Measurements from ENCODE around the gene ATG10. TPM values are rescaled to one million over a fixed set of nuclear protein-coding genes. Genes with fewer than 3 reads are reported as not detected.
"Not testable (repeated sequence)": the region's sequence is repeated elsewhere in the genome, so short reads cannot be mapped to it uniquely, and the experiment has no call there.

ATG10 gene
- total RNA-seq, 2 donors from 2014 or later: 4.5 to 7.3 TPM

DNA sequence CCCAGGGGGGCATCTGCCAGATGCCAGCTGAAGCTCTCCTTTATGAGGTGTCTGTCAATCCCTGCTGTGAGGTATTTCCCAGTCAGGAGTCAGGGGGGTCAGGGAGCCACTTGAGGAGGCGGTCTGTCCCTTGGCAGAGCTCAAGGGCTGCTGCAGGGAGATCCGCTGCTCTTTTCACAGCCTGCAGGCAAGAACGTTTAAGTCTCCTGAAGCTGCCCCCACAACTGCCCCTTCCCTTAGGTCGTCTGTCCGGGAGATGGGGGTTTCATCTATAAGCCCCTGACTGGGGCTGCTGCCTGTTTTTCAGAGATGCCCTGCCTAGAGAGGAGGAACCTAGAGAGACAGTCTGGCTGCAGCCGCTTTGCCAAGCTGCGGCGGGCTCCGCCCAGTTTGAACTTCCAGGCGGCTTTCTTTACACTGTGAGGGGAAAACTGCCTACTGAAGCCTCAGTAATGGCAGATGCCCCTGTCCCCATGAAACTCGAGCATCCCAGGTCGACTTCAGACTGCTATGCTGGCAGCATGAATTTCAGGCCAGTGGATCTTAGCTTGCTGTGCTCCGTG lies 158.0 kb downstream of the ATG10 start:
- H3K36me3 Mint-ChIP-seq: peaks cover 29 to 50% of the 10 kb centered on the region in 2 donors
- DNase-seq (ENCODE audit: low spot score in 2 of 2) (no peak), ATAC-seq (no peak)
- H3K9me3 Mint-ChIP-seq: peaks cover 16 to 35% of the 10 kb centered on the region in 2 donors
- no peak overlapping the region for H3K27ac Mint-ChIP-seq

DNA sequence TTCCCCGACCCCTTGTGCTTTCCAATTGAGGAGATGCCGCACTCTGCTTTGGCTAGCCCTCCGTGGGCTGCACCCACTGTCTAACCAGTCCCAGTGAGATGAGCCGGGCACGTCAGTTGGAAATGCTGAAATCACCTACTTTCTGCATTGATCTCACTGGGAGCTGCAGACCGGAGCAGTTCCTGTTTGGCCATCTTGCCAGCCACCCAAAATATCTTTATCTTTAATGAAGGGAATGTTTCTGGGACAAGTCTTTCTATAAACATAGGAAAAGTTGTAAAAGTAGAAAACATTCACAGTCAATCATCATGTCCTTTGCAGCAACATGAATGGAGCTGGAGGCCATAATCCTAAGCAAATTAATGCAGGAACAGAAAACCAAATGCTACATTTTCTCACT lies 158.8 kb downstream of the ATG10 start:
- no peak for ATAC-seq
- H3K9me3 Mint-ChIP-seq: peaks cover 22 to 42% of the 10 kb centered on the region in 2 donors
- peaks cover 31 to 58% of the 10 kb centered on the region in 2 donors for H3K36me3 Mint-ChIP-seq
- H3K27ac Mint-ChIP-seq: no peak overlapping the region
- DNase-seq (ENCODE audit: low spot score in 2 of 2): no peak

DNA sequence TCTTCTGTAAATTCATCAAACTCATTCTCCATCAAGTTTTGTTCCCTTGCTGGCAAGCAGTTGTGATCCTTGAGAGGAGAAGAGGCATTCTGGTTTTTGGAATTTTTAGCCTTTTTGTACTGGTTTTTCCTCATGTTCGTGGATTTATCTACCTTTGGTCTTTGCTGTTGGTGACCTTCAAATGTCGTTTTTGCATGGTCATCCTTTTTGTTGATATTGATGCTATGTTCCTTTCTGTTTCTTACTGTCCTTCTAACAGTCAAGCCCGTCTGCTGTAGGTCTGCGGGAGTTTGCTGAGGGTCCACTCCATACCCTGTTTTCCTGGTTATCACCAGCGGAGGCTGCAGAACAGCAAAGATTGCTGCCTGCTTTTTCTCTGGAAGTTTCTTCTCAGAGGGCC lies 165.4 kb downstream of the ATG10 start:
- H3K36me3 Mint-ChIP-seq: peaks cover 37 to 39% of the 10 kb centered on the region in 2 donors
- peaks cover 19 to 31% of the 10 kb centered on the region in 2 donors for H3K9me3 Mint-ChIP-seq

DNA sequence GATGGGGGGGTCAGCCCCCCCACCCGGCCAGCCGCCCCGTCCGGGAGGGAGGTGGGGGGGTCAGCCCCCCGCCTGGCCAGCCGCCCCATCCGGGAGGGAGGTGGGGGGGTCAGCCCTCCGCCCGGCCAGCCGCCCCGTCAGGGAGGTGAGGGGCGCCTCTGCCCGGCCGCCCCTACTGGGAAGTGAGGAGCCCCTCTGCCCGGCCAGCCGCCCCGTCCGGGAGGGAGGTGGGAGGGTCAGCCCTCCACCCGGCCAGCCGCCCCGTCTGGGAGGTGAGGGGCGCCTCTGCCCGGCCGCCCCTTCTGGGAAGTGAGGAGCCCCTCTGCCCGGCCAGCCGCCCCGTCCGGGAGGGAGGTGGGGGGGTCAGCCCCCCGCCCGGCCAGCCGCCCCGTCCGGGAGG lies 168.0 kb downstream of the ATG10 start:
- not testable (repeated sequence) for DNase-seq (ENCODE audit: low spot score in 2 of 2); ATAC-seq; H3K27ac Mint-ChIP-seq
- H3K9me3 Mint-ChIP-seq: peaks cover 18 to 27% of the 10 kb centered on the region in 2 donors
- H3K36me3 Mint-ChIP-seq: peaks cover 24 to 25% of the 10 kb centered on the region in 2 donors

More for the DNA sequence above, 165.4 kb downstream of the ATG10 start:
- ATAC-seq: no peak
- H3K27ac Mint-ChIP-seq: no peak overlapping the region
- DNase-seq (ENCODE audit: low spot score in 2 of 2): no peak

DNA sequence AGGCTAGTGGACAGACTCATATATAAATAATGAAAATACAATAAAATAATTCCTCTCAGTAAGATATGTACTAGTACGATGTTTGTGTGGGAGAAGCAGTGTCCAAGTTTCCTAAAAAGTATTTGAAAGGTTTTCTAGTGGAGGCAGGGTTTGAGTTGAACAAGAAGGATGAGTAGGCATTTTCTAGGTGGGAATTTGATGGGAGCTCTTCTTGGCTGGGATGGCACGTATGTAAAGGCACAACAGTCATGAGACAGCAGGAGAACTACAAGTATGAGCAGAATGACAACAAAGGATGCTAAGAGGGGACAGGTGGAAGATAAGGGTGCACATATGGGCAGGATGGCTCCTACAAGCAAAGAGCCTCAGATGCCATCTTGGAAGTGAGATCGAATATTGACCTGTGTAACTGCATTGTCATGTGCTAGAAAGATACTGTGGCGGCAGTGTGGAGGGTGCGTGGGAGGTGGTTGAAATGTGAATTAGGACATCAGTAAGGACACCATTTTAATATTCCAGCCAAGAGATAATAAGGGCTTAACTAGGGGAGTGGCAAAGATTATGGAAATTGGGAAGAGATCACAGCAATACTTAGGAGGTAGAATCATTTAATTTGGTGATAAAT lies 170.5 kb downstream of the ATG10 start:
- H3K27ac Mint-ChIP-seq: no peak overlapping the region
- DNase-seq (ENCODE audit: low spot score in 2 of 2) (no peak), ATAC-seq (no peak)
- peaks cover 7% of the 10 kb centered on the region in 2 donors for H3K9me3 Mint-ChIP-seq
- peaks cover 2 to 3% of the 10 kb centered on the region in 2 donors for H3K36me3 Mint-ChIP-seq

DNA sequence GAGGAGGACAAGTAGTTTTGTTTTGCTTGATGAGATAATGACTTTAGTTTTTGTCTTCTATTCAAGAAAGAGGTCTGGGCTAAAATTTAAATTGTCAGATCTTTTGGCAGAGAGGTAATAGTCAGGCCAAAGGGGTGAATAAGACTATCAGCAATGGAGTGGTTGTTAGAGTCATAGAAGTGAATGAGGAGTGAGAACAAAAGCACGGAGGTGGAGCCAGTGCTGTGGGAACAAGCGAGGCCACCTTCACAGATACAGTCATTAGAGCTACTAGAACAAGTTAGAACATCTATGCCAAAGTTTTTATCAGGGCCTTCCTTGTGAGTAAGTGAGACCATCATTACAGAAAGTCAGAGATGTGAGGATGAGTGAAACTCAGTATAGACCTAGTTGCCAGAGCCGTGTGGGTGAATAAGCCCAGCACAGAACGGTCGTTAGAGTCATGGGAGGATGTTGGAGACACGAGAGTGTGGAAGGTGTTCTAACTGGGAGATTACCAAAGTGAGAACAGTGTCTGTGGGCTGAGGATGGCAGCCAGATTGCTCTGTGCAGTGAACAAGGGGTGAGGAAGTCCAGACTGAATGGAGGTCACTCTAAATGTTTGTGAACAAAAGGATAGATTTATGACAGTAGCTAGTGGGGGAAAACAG lies 171.2 kb downstream of the ATG10 start:
- Mint-ChIP-seq H3K27ac (no peak overlapping the region), H3K36me3 (no peaks in the 10 kb centered on the region), H3K9me3 (peaks cover 6 to 7% of the 10 kb centered on the region in 2 donors)
- ATAC-seq: no peak
- DNase-seq (ENCODE audit: low spot score in 2 of 2): no peak

DNA sequence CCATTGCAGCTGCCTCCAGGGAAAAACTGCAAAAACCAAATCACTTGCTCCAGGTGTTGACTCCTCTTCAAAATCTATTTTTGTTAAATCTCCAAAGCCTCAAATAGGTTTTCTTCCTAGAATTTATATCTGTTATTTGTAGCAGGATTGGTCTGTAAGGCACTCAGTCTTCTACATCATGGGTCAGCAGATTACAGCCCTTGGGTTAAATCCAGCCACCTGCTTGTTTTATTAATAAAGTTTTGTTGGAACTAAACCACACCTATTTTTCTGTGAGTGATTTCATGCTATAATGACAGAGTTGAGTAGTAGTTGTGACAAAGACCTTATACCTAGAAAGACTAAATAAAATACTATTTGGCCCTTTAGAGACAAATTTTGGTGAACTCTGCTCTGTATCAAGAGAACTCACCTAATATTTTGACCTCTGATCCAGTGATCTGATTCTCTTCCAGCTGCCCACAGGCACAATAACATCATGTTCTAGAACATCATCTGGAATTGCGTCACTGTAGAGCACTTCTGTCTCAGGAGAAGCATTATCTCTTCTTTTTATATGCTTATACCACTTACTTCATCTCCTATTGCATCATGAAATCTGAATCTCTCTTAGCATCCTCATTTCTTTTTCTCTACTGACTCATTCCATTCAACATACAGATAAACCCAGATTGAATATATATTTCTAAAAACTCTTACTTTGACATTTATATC lies 176.2 kb downstream of the ATG10 start:
- no peak overlapping the region for H3K27ac Mint-ChIP-seq
- ATAC-seq: no peak
- peaks cover 0 to 4% of the 10 kb centered on the region in 2 donors for H3K9me3 Mint-ChIP-seq

DNA sequence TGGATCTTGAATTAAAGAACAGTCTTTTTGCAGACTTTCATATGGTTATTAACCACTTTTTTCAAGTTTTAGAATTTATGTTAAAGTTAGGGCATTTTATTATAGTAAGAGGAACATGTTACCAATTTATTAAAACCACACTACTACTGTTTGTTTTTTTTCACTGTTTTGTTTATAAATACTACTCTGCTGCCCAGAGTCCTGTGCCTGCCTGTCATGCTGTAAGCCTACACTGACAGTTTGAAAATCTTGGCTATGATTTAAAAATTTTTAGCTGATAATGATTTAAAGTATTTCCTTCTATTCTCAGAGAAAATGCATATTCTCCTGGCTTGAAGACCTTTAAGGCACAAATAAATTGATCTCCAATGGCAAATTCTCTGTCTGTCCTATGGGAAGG lies 177.6 kb downstream of the ATG10 start:
- H3K9me3 Mint-ChIP-seq: no peaks in the 10 kb centered on the region
- no peak overlapping the region for H3K27ac Mint-ChIP-seq
- no peak for DNase-seq (ENCODE audit: low spot score in 2 of 2)
- no peak for ATAC-seq
- H3K36me3 Mint-ChIP-seq: no peaks in the 10 kb centered on the region

More for the DNA sequence above, 176.2 kb downstream of the ATG10 start:
- no peak for DNase-seq (ENCODE audit: low spot score in 2 of 2)
- H3K36me3 Mint-ChIP-seq: no peaks in the 10 kb centered on the region

DNA sequence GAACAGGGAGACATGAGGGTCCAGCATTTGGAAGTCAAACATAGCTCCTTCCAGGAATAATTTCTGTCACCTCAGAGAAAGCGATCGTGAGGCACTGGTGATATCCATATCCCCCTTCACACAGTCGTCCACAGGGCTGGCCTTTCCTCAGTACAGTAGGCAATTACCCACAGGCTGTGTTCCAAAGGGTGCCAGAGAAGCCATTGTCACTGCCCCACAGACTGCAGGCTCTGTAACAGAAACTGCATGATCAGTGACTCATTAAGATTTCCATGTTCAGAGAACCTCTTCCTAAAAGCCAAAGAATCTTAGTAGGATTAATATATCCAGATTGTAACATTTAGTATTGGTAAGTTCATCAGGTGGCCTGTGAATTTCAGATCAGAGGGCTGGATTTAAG lies 178.7 kb downstream of the ATG10 start:
- Mint-ChIP-seq H3K27ac (no peak overlapping the region), H3K9me3 (no peaks in the 10 kb centered on the region), H3K36me3 (no peaks in the 10 kb centered on the region)

DNA sequence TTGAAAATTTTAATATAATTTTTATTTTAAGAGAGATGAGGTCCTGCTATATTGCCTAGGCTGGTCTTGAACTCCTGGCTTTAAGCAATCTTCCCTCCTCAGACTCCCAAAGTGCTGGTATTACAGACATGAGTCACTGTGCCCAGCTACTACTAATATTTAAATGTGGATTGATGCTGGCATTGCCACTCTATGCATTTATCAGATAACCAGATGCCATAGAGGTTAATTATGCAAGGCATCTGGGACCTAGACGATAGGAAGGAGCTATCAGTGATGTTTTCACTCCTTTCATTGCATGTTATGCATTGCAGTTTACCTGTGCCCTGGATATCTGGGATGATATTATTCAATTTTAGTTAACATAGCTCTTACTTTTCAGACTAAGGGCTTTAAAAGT lies 179.4 kb downstream of the ATG10 start:
- Mint-ChIP-seq H3K36me3 (no peaks in the 10 kb centered on the region), H3K27ac (no peak overlapping the region), H3K9me3 (no peaks in the 10 kb centered on the region)
- no peak for DNase-seq (ENCODE audit: low spot score in 2 of 2)
- no peak for ATAC-seq

More for the DNA sequence above, 178.7 kb downstream of the ATG10 start:
- ATAC-seq: no peak
- DNase-seq (ENCODE audit: low spot score in 2 of 2): no peak

DNA sequence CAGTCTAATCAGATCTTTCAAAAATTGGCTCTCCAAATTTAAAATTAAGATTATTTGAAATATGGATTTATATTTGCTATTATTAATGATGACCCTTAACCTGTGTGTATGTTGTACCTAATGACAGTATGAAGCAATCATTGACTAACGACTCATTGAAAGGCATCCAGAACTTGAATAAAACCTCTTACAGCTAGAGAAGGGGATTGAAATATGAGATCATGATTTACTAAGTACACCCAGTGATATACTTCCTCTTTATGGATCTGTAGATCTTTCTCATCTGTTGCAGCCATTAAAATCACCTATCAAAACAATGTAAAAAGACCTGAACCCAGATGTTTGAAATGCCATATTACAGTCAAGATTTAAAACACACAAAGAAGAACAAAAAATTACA lies 179.8 kb downstream of the ATG10 start:
- DNase-seq (ENCODE audit: low spot score in 2 of 2) (no peak), ATAC-seq (no peak)
- H3K9me3 Mint-ChIP-seq: no peaks in the 10 kb centered on the region
- H3K27ac Mint-ChIP-seq: no peak overlapping the region
- no peaks in the 10 kb centered on the region for H3K36me3 Mint-ChIP-seq

DNA sequence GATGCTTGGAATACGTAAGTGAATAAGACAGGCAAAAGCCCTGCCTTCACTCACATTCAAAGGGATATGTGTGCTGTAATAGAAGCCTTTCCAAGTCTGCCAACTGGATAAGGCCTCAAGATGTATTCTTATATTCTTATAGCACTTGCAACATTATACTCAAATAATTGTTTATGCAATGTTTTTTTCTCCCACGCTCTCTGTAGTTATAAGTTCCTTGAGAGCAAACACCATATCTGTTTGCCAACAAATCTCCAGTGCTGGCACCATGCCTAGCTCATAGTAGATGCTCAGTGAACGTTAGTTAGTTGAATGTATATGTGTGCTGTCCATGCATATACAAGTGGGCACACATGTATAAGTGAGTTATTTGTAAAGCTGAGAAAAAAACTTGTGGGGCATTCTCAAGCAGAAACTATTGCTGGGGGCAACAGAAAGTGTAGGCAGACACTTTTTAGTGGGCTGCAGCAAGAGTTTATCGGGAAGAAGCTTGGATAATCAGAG lies 181.2 kb downstream of the ATG10 start:
- no peaks in the 10 kb centered on the region for H3K36me3 Mint-ChIP-seq
- ATAC-seq: no peak
- no peak for DNase-seq (ENCODE audit: low spot score in 2 of 2)
- H3K9me3 Mint-ChIP-seq: no peaks in the 10 kb centered on the region
- H3K27ac Mint-ChIP-seq: no peak overlapping the region

DNA sequence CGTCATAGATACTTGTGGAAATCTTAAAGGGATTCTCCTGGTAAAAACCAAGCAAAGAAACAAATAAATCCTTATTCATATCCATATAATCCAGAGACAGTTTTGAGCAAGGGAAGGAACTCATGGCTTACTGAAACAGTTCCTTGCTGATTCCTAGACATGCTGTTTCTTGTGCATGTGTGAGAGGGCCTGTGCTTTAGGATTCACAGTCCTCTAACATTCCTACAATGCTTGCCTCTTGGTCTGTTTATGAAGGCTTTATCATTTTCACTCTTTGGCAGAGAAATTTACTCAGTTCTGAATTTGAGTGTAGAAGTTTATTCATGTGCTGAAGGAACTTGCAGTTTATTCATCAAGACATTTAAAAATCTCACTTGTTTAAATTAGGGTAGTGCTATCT lies 183.0 kb downstream of the ATG10 start:
- no peak overlapping the region for H3K27ac Mint-ChIP-seq
- DNase-seq (ENCODE audit: low spot score in 2 of 2) (no peak), ATAC-seq (no peak)
- H3K36me3 Mint-ChIP-seq: no peaks in the 10 kb centered on the region
- no peaks in the 10 kb centered on the region for H3K9me3 Mint-ChIP-seq

DNA sequence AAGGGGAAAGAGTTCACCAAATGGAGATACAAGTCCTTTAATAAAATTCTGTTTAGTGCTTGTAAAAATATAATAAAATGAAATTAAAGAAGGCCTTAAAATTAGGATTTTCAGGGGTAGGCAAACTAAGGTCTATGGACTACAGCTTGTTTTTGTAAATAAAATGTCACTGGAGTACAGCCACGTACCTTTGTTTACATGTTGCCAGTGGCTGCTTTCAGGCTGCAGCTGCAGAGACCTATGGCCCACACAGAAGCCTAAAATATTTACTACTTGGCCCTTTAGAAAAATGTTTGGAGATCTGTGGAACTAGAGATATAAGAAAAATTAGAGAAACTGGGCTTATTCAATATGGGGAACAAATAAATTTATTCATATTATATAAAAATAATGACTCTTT lies 183.5 kb downstream of the ATG10 start:
- Mint-ChIP-seq H3K9me3 (no peaks in the 10 kb centered on the region), H3K36me3 (no peaks in the 10 kb centered on the region), H3K27ac (no peak overlapping the region)
- DNase-seq (ENCODE audit: low spot score in 2 of 2) (no peak), ATAC-seq (no peak)

DNA sequence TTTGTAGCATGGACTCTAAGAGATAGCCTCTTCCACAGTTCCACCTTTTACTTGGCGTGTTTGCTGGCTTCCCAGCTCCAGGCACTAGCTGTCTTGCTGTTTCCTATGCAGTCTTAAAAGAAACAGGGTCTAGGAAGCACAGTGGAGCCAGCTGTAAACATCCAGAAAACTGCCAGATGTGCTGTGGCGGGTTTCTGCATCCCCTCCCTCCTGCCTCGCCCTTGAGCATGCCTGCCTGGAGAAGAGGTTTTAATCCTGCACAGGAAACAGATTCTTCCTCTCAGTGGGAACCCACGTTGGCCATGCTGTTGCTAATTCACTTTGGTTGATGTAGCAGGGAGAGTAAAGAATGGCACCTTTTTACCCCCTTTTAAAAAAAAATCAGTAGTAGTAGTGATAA lies 185.1 kb downstream of the ATG10 start:
- Mint-ChIP-seq H3K27ac (no peak overlapping the region), H3K9me3 (no peaks in the 10 kb centered on the region), H3K36me3 (no peaks in the 10 kb centered on the region)
- ATAC-seq (no peak), DNase-seq (ENCODE audit: low spot score in 2 of 2) (no peak)

DNA sequence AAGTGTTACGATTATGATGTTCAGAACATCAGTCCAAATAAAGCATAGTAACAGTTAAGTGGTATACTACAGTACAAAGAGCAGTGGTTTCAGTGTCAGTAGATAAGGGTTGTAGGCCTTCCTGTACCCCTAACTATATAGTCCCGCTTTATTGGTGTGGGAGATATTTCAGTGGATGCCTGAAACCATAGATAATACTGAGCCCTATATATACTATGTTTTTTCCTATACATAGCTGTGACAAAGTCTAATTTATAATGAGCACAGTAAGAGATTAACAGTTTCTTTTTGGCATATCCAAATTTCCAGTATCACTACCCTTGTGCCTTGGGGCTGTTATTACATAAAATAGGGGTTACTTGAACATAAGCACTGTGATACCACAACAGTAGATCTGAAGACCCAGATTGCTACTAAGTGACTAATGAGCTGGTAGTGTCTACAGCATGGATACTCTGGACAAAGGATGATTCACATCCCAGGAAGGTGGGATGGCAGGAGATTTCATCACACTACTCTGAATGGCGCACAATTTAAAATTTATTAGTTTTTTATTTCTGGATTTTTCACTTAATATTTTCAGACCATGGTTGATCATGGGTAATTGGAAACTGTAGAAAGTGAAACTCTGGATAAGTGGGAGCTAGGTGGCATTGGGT lies 187.1 kb downstream of the ATG10 start:
- no peak for ATAC-seq
- no peak overlapping the region for H3K27ac Mint-ChIP-seq
- DNase-seq (ENCODE audit: low spot score in 2 of 2): no peak
- no peaks in the 10 kb centered on the region for H3K36me3 Mint-ChIP-seq
- no peaks in the 10 kb centered on the region for H3K9me3 Mint-ChIP-seq

DNA sequence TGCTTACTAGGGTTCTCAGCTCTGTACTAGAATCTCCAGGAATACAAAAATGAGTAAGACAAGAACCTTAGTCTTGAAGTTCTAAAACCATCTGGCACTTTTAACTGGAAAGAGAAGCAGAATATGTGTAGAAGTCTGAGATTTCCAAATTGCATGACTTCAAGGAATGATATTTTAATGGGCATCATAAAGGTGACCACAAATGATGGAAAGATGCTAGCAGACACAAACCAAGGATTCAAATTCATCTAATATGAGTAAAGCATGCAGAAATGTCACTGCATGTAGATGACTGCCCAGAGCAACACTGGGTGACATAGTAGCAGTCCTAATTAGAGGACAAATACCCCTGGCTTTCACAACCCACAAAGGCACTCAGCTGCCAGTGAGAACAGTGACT lies 189.1 kb downstream of the ATG10 start:
- H3K27ac Mint-ChIP-seq: no peak overlapping the region
- H3K9me3 Mint-ChIP-seq: no peaks in the 10 kb centered on the region
- ATAC-seq: no peak
- H3K36me3 Mint-ChIP-seq: no peaks in the 10 kb centered on the region
- no peak for DNase-seq (ENCODE audit: low spot score in 2 of 2)

All from activated naive CD4-positive, alpha-beta T cell treated with anti-CD3 and anti-CD28 coated beads, Interleukin-2, amount 50 U/mL, for 72 hours (primary cell).